Stimulated activated CD8-positive, alpha-beta memory T cell treated with anti-CD3 and anti-CD28 coated beads, Interleukin-15, amount 100 ng/mL, for 4 hours (primary cell): ENCODE data around the gene METTL16.
"Not testable (repeated sequence)": the region's sequence is repeated elsewhere in the genome, so short reads cannot be mapped to it uniquely, and the experiment has no call there.

Source experiments
- DNase-seq, 2 donors: peaks; one replicate each; pipeline ENCODE4 v3.0.0-alpha.2; 2020; ENCODE audit warnings: low read depth in 2 of 2

Gene METTL16

DNA sequence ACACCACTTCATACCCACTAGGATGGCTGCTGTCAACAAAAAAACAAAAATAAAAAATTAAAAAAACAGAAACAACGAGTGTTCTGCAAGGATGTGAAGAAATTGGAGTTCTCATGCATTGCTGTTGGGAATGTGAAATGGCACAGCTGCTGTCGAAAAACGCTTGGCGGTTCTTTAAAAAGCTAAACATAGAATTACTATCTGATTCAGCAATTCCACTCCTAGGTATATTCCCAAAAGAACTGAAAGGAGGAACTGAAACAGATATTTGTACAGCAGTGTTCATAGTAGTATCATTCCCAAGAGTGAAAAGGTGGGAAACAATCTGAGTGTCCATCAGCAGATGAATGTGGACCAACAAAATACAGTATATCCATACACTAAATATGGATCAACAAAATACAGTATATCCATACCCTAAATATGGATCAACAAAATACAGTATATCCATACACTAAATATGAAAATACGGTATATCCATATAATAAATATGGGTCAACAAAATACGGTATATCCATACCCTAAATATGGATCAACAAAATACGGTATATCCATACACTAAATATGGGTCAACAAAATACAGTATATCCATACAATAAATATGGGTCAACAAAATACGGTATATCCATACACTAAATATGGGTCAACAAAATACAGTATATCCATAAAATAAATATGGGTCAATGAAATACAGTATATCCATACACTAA, 8.7 kb downstream of the METTL16 start:
- no peak for DNase-seq

DNA sequence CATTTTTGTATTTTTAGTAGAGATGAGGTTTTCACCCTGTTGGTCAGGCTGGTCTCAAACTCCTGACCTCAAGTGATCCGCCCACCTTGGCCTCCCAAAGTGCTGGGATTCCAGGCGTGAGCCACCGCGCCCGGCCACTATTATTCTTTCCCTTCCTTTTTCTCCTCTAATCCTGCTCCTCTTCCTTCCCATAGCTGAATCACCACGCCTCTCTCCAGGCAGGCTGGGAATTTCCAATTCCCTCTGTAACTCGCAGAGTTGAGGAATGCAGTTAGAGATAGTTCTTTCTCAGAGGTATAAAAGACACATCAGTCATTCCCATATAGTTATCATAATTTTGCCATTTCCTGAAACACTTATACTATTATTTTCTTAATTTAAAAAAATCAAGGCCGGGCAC, 11.2 kb downstream of the METTL16 start:
- no peak for DNase-seq

DNA sequence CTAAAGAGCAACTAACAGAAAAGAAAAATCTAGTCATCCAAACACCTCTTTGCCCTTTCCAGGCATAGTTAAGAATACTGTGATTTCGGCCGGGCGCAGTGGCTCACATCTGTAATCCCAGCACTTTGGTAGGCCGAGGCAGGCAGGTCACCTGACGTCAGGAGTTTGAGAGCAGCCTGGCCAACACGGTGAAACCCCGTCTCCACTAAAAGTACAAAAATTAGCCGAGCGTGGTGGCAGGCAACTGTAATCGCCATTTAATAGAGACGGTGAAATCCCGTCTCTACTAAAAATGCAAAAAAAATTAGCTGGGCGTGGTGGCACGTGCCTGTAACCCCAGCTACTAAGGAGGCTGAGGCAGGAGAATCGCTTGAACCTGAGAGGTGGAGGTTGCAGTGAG, 22.4 kb downstream of the METTL16 start:
- DNase-seq: not testable (repeated sequence)

DNA sequence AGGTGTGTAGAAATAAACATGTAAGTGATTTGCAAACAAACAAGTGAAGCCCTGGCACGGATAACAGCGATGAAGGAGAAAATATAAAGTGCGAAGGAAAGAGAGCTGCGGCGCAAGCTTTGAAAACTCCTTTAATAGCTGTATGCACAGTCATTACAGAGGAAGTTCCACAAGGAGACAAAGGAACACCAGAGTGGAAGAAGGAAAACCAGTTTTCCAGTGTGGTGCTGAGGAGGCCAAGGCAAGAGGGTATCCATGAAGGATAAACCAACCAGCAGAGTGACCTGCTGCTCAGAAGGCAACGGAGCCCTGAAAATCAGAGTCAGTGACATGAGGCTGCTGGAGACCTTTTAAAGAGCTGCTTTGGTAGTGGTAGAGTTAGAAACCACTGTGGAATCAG, 24.4 kb downstream of the METTL16 start:
- DNase-seq: no peak

- DNase-seq: not testable (repeated sequence)
Measured at GRCh38 chr17:2486709-2487108, 25.0 kb downstream of the METTL16 start.

- no peak for DNase-seq
Measured at GRCh38 chr17:2485970-2486369, 25.7 kb downstream of the METTL16 start.

- no peak for DNase-seq
Measured at GRCh38 chr17:2485543-2485942, 26.1 kb downstream of the METTL16 start.

- DNase-seq: no peak
Measured at GRCh38 chr17:2484876-2485275, 26.8 kb downstream of the METTL16 start.

DNA sequence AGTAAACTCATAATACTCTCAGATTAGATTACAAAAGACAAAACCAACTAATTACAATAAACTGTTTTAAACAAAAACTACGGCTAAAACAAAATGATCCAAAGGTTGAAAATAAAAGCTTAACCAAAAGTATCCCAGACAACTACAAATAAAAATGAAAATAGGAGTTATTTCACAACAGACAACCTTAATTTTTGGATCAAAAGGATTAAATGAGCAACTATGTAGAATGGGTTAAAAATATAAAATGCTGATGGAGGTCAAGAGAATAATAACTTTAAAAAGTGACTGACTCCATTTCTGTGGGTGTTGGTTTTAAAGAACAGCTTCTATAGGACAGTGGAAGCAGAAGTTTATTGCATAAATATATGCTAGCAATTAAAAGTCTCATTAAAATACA, 28.6 kb downstream of the METTL16 start:
- DNase-seq: no peak

DNA sequence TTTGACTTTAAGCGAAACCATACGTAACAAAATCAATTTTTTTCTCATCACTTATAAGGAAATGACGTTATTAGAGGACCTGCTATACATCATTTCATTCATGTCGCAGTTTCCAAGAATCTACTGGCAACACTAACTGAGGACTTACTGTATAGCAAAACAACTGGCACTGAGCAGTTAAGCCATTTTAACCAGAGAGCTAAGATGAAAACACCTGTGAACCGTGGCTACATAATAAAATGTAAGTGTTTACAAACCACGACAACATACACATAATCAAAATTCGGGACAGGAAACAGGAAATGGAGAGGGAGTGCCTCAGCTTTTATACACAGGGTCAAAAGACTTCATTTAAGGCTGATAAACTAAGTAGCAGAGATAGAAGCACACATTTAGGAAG, 29.5 kb downstream of the METTL16 start:
- DNase-seq: no peak

GRCh38 chr17:2481760-2482159, 29.9 kb downstream of the METTL16 start:
- no peak for DNase-seq

- DNase-seq: no peak
Measured at GRCh38 chr17:2478458-2478857, 33.2 kb downstream of the METTL16 start.

DNA sequence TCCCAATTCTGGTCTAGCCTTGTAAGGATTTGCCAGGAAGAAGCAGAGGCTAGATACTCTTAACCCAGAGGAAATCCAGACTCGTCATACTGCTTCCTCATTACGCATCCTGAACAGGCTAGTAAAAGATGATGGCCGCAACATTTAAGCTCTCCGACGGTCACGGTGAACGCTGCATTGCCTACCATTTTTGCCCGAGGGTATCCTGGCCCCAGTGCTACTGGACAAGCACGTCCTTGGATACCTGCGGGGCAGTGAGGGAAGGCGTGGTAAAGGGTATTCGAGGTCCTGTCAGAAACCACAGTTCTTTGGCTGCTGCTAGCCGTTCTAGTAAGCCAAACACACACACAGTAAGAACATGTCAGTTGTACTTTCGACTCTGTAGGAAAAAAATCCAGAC, 36.6 kb downstream of the METTL16 start:
- DNase-seq: no peak

- no peak for DNase-seq
Measured at GRCh38 chr17:2474371-2474770, 37.3 kb downstream of the METTL16 start.

DNA sequence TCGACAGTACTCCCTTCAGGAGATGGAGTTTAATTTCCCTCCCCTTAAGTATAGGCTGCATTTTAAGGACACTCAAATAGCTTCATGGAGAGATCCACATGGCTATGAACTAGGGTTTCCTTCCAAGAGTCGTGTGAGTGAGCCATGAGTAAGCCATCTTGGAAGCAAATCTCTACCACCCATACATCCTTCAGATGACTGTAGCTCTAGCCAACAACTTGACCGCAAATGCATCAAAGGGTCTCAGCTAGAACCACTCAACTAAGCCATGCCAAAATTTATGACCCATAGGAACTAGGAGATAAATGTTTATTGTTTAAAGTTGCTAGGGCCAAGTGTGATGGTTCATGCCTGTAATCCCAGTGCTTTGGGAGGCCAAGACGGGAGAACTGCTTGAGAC, 43.4 kb downstream of the METTL16 start:
- DNase-seq: no peak

- no peak for DNase-seq
Measured at GRCh38 chr17:2466931-2467330, 44.8 kb downstream of the METTL16 start.

- no peak for DNase-seq
Measured at GRCh38 chr17:2462481-2462880, 49.2 kb downstream of the METTL16 start.

GRCh38 chr17:2459917-2460271, 51.8 kb downstream of the METTL16 start:
- DNase-seq: no peak

- DNase-seq: no peak
Measured at GRCh38 chr17:2457913-2458312, 53.8 kb downstream of the METTL16 start.

DNA sequence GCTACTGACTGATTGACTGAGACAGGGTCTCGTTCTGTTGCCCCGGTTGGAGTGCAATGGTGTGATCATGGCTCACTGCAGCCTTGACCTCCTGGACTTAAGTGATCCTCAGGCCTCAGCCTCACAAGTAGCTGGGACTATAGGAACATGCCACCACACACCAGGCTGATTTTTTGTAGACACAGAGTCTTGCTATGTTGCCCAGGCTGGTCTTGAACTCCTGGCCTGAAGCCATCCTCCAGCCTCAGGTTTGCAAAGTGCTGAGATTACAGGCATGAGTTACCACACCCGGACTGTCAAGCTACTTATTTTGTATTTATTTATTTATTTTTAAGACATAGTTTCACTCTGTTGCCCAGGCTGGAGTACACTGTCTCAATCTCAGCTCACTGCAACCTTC, 55.2 kb downstream of the METTL16 start:
- DNase-seq: no peak

- DNase-seq: no peak
Measured at GRCh38 chr17:2455956-2456355, 55.7 kb downstream of the METTL16 start.

GRCh38 chr17:2453866-2454265, 57.8 kb downstream of the METTL16 start:
- DNase-seq: no peak

GRCh38 chr17:2453325-2453724, 58.4 kb downstream of the METTL16 start:
- DNase-seq: no peak

DNA sequence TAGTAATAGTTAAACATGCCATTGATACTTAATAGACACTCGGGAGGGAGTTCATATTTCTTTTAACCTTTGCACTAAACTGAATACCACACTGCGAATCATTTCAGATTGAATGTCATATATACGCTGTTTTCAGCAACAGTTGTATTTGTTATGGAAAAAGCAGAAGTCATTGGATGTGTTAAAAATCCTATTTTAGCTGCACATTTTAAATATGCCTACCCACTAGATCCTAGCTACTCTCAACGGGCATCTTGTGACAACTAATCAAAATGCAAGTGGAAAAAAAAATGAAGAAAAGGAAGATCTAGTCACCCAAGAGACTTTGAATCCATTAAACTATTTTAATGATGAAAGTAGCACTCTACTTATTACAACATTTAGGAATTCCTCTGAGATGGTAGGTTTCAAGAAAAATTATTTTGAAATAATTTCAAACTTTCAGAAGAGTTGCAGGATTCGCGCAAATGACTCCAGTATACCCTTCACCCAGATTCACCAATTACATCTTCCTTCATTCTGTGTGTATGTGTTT, 59.4 kb downstream of the METTL16 start:
- DNase-seq: no peak
